ENCODE measurements around the gene CCDC27.
"Not testable (repeated sequence)": the region's sequence is repeated elsewhere in the genome, so short reads cannot be mapped to it uniquely, and the experiment has no call there.

The CCDC27 gene

GRCh38 chr1:3722846-3723245 is 29.4 kb upstream of the CCDC27 start:
- Histone ChIP-seq H3K4me2 (ENCODE audit: low read depth, low read length, poor library complexity, severe bottlenecking) (no peak overlapping the region), H3K27me3 (ENCODE audit: insufficient read depth, low read length, poor library complexity, severe bottlenecking) (no peaks in the 10 kb centered on the region), H3K79me2 (ENCODE audit: insufficient read depth, low read length) (no peaks in the 10 kb centered on the region), H3K4me3 (ENCODE audit: low read length, poor library complexity, severe bottlenecking) (no peak overlapping the region), H3K4me1 (ENCODE audit: insufficient read depth, low read length, poor library complexity, severe bottlenecking) (peaks cover 24% of the 10 kb centered on the region), H3K36me3 (ENCODE audit: insufficient read depth, low read length) (no peaks in the 10 kb centered on the region), H3K9ac (ENCODE audit: low read depth, low read length, poor library complexity, severe bottlenecking) (no peak overlapping the region), H2AFZ (ENCODE audit: low read length) (no peak overlapping the region), H3K9me2 (replicated peaks; ENCODE audit: low read depth, low read length) (no peaks in the 10 kb centered on the region), H4K20me1 (ENCODE audit: insufficient read depth, low read length, poor library complexity, severe bottlenecking) (no peaks in the 10 kb centered on the region), H3K9me3 (ENCODE audit: insufficient read depth, low read depth, low read length) (no peaks in the 10 kb centered on the region), H3F3A (ENCODE audit: low read depth) (no peaks in the 10 kb centered on the region)
- no peak for TF ChIP-seq CTCF (conservative IDR thresholded peaks at IDR 0.05; ENCODE audit: low read length)

- H3K79me2 ChIP-seq (ENCODE audit: insufficient read depth, low read length); H3K4me3 ChIP-seq (ENCODE audit: low read length, poor library complexity, severe bottlenecking); H4K20me1 ChIP-seq (ENCODE audit: insufficient read depth, low read length, poor library complexity, severe bottlenecking); H3K9me3 ChIP-seq (ENCODE audit: insufficient read depth, low read depth, low read length); H3K36me3 ChIP-seq (ENCODE audit: insufficient read depth, low read length); H3K4me2 ChIP-seq (ENCODE audit: low read depth, low read length, poor library complexity, severe bottlenecking); H3F3A ChIP-seq (ENCODE audit: low read depth); H3K9me2 ChIP-seq (replicated peaks; ENCODE audit: low read depth, low read length); H2AFZ ChIP-seq (ENCODE audit: low read length); H3K9ac ChIP-seq (ENCODE audit: low read depth, low read length, poor library complexity, severe bottlenecking); H3K27me3 ChIP-seq (ENCODE audit: insufficient read depth, low read length, poor library complexity, severe bottlenecking): not testable (repeated sequence)
- TF ChIP-seq CTCF (conservative IDR thresholded peaks at IDR 0.05; ENCODE audit: low read length): peak; percentile 97
- H3K4me1 ChIP-seq (ENCODE audit: insufficient read depth, low read length, poor library complexity, severe bottlenecking): peaks cover 15% of the 10 kb centered on the region
Observed at GRCh38 chr1:3724416-3725030, 27.7 kb upstream of the CCDC27 start.

GRCh38 chr1:3725366-3725765 is 26.9 kb upstream of the CCDC27 start:
- Histone ChIP-seq H3K36me3 (ENCODE audit: insufficient read depth, low read length) (no peaks in the 10 kb centered on the region), H3F3A (ENCODE audit: low read depth) (no peaks in the 10 kb centered on the region), H3K79me2 (ENCODE audit: insufficient read depth, low read length) (no peaks in the 10 kb centered on the region), H3K27me3 (ENCODE audit: insufficient read depth, low read length, poor library complexity, severe bottlenecking) (no peaks in the 10 kb centered on the region), H3K4me3 (ENCODE audit: low read length, poor library complexity, severe bottlenecking) (no peak overlapping the region), H3K9me3 (ENCODE audit: insufficient read depth, low read depth, low read length) (no peaks in the 10 kb centered on the region), H2AFZ (ENCODE audit: low read length) (no peak overlapping the region), H4K20me1 (ENCODE audit: insufficient read depth, low read length, poor library complexity, severe bottlenecking) (no peaks in the 10 kb centered on the region), H3K9ac (ENCODE audit: low read depth, low read length, poor library complexity, severe bottlenecking) (no peak overlapping the region), H3K9me2 (replicated peaks; ENCODE audit: low read depth, low read length) (no peaks in the 10 kb centered on the region), H3K4me1 (ENCODE audit: insufficient read depth, low read length, poor library complexity, severe bottlenecking) (peaks cover 7% of the 10 kb centered on the region), H3K4me2 (ENCODE audit: low read depth, low read length, poor library complexity, severe bottlenecking) (no peak overlapping the region)
- no peak for TF ChIP-seq CTCF (conservative IDR thresholded peaks at IDR 0.05; ENCODE audit: low read length)
- TF ChIP-seq EZH2phosphoT487 (IDR thresholded peaks at IDR 0.05; ENCODE audit: borderline replicate concordance): no peak
